Fibroblast of skin of right biceps (primary cell): ENCODE data around the gene SBF1.
A peak's percentile ranks its signal among the peaks of the same experiment; 100 is the strongest.

Source experiments
- DNase-seq: peaks from one replicate; pipeline ENCODE4 v3.0.0-alpha.2; 2013

Gene SBF1

GRCh38 chr22:50396751-50397370 is 78.0 kb downstream of the SBF1 start:
- peak; percentile 9 for DNase-seq
